BE2C (cell line): ENCODE data around the gene NUMB.

Experiments used
- DNase-seq: peaks from one replicate; pipeline ENCODE4 v3.0.0-alpha.2; 2020
- H3K27me3 ChIP-seq: fragments of 250-450 bp; sonication (Bioruptor Pico); 2 replicates; pipeline ENCODE4 v1.5.1; 2020; ENCODE audit warnings: mild to moderate bottlenecking
- H3K36me3 ChIP-seq: fragments of 250-450 bp; sonication (Bioruptor Pico); 2 replicates; pipeline ENCODE4 v1.5.1; 2020; ENCODE audit warnings: mild to moderate bottlenecking
- H3K4me1 ChIP-seq: fragments of 250-450 bp; sonication (Bioruptor Pico); 2 replicates; pipeline ENCODE4 v1.5.1; 2020
- H3K4me3 ChIP-seq: 2 replicates; pipeline ENCODE4 v1.5.1; 2011; ENCODE audit warnings: low read depth, low read length
- H3K9me3 ChIP-seq: fragments of 250-450 bp; sonication (Bioruptor Pico); 2 replicates; pipeline ENCODE4 v1.5.1; 2020
- CTCF ChIP-seq: IDR thresholded peaks from 2 replicates; pipeline ENCODE4 v1.5.1; 2012; ENCODE audit warnings: mild to moderate bottlenecking, low read depth, low read length

NUMB gene

GRCh38 chr14:73249564-73250316, 208.6 kb downstream of the NUMB start:
- Histone ChIP-seq H3K27me3 (no peaks in the 10 kb centered on the region), H3K4me1 (no peaks in the 10 kb centered on the region), H3K4me3 (no peak overlapping the region), H3K36me3 (no peaks in the 10 kb centered on the region), H3K9me3 (no peaks in the 10 kb centered on the region)
- no peak for DNase-seq
- TF ChIP-seq CTCF: no peak

GRCh38 chr14:73249108-73249507, 209.2 kb downstream of the NUMB start:
- TF ChIP-seq CTCF: no peak
- no peaks in the 10 kb centered on the region for H3K4me1 ChIP-seq

GRCh38 chr14:73248108-73248868, 210.1 kb downstream of the NUMB start:
- Histone ChIP-seq H3K9me3 (no peaks in the 10 kb centered on the region), H3K4me3 (no peak overlapping the region), H3K4me1 (no peaks in the 10 kb centered on the region), H3K27me3 (no peaks in the 10 kb centered on the region), H3K36me3 (no peaks in the 10 kb centered on the region)
- TF ChIP-seq CTCF: no peak
- DNase-seq: no peak

More at GRCh38 chr14:73249108-73249507, 209.2 kb downstream of the NUMB start:
- Histone ChIP-seq H3K36me3 (no peaks in the 10 kb centered on the region), H3K27me3 (no peaks in the 10 kb centered on the region), H3K4me3 (no peak overlapping the region), H3K9me3 (no peaks in the 10 kb centered on the region)
- no peak for DNase-seq

GRCh38 chr14:73246387-73247150, 211.8 kb downstream of the NUMB start:
- Histone ChIP-seq H3K27me3 (no peaks in the 10 kb centered on the region), H3K4me1 (no peaks in the 10 kb centered on the region), H3K4me3 (peak overlapping the region; percentile 31), H3K36me3 (no peaks in the 10 kb centered on the region), H3K9me3 (no peaks in the 10 kb centered on the region)
- no peak for DNase-seq
- TF ChIP-seq CTCF: no peak

GRCh38 chr14:73245480-73246325, 212.6 kb downstream of the NUMB start:
- Histone ChIP-seq H3K4me1 (no peaks in the 10 kb centered on the region), H3K27me3 (no peaks in the 10 kb centered on the region; the same call in 1 of the 2 replicates), H3K36me3 (no peaks in the 10 kb centered on the region), H3K4me3 (peak overlapping the region; percentile 31), H3K9me3 (no peaks in the 10 kb centered on the region)
- no peak for DNase-seq
- no peak for TF ChIP-seq CTCF
